Stimulated activated CD4-positive, alpha-beta T cell treated with anti-CD3 and anti-CD28 coated beads, Interleukin-12 subunit alpha, Interleukin-12 subunit beta, amount 100 ng/mL, for 48 hours (primary cell): ENCODE measurements around the gene ZNF575.

Source experiments
- DNase-seq, 3 donors: peaks; one replicate each; pipeline ENCODE4 v3.0.0-alpha.2; 2020; ENCODE audit warnings: low read depth in 2 of 3, low spot score in 1 of 3

ZNF575 gene

DNA sequence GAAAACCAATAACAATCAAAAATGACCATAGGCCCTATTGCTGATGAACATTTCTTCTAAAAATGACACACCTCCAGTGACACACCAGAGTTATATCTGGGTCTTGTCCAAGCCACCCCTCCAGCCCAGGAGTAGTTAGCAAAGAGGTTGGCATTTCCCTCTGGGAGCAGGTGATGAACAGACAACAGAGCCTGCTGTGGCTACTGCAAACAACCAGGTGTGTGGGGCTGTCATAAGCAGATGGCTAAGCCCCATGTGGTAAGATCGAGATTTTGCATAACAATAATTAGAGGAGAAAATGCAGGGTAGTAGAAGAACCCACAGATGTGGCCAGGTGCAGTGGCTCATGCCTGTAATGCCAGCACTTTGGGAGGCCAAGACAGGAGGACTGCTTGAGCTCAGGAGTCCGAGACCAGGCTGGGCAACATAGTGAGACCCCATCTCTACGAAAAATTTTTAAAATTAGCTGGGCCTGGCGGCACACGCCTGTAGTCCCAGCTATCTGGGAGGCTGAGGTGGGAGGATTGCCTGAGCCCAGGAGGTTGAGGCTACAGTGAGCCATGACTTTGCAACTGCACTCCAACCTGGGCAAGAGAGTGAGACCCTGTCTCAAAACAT lies 37.3 kb downstream of the ZNF575 start:
- no peak for DNase-seq

- DNase-seq = no peak
Observed at GRCh38 chr19:43572171-43572588, 39.2 kb downstream of the ZNF575 start.

DNA sequence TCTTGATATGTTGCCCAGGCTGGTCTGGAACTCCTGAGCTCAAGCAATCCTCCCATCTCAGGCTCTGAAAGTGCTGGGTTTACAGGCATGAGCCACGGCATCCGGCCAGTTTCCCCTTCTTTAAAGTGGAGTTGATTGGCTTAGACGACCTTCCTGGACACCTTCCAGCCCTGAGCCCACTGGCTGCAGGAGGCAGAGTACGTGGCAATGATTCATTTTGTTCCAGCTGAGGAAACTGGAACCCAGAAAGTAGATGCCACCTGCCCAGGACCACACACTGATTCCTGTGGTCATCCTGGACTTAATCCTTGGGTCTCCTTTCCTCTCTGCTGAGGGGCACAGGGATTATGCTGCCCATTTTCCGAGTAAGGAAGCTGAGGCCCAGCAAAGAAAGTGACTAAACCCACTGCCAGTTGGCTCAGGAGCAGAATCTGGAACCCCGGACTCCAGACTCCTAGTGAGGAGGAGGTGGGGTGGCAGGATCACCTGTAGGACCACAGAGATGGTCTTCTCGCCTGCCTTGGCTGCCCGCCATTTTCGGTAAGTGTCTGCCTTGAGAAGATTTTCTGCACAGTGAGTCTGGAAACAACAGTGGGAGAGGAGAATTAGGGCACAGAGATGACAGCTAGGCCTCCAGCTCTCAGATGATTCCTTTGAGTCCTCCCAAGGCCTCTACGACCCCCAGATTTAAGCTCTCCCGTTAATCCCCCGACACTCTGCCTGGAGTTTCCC lies 41.6 kb downstream of the ZNF575 start:
- DNase-seq = no peak

- peak; percentile 94 to 96 (median 94) for DNase-seq
Observed at GRCh38 chr19:43575156-43575950, 42.4 kb downstream of the ZNF575 start, which contains the start of the genes PINLYP and XRCC1. PINLYP (plus strand) TSS chr19:43575801; CDS start chr19:43577192, 1,391 bp downstream. XRCC1 (minus strand) TSS chr19:43575527; CDS start chr19:43575458, 69 bp downstream.

DNA sequence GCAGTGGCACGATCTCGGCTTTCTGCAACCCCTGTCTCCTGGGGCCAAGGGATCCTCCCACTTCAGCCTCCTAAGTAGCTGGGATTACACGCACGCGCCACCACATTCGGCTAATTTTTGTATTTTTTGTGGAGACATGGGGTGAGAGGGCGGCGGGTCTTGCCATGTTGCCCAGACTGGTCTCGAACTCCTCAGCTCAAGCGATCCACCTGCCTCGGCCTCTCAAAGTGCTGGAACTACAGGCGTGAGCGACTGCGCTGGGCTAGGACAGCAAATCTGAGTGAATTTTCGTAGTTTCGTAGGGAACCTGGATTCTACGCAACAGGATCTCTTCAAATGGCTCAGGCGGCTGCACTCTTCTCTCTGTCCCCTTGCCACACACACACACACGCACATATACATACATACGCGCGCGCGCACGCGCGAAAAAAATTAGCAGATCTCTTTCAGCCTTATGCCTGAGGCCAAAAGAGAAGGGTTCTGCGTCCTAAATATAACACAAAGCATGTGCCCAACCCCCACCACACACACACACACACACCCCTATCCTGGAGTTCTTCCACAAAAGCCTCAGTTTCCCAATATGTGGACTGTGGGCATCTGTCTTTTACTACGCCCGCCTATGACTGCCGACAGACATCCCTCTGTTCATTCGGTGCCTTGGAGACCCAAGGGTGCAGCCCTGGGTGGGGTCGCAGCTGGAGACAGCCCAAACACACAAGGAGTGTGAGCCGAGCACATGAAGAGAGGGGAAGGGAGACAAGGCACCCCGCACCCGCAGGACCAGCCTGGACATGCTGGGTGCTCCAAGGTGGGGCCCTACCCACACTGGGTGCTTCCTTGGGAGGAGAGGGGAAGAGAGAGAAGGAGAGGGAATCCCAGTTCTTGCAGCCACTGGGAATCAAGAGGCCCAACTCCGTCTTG lies 43.2 kb downstream of the ZNF575 start:
- no peak for DNase-seq

- no peak for DNase-seq
Observed at GRCh38 chr19:43578787-43579186, 45.8 kb downstream of the ZNF575 start.

DNA sequence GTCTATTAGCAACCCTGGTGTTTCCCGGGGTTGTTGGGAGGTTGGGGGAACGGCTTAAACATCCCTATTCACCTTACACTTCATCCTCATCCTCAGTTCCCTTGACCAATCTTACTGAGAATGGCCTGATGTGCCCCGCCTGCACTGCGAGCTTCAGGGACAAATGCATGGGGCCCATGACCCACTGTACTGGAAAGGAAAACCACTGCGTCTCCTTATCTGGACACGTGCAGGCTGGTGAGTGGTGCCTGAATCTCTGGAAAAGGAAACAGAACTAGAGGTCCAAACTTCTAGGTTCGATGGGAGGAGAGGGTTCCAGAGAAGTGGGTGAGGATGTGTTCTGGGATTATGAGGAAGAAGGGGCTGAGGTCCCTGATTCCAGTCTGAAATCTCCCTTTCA lies 48.5 kb downstream of the ZNF575 start:
- no peak for DNase-seq

DNA sequence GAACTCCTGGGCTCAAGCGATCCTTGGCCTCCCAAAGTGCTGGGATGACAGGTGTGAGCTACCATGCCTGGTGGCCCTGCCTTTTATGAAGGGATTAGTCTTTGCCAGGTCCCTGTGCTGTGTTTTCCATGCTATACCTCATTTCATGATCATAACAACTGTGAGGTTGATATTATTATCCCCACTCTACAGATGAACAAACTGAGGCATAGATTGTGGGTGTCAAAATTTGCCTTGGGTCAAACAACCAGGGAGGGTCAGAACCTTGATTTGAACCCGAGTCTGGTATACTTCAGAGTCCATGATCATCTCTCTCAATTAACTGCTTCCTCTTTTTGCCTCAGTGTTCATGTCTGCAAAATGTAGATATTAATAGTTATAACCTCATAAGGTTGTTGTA lies 49.5 kb downstream of the ZNF575 start:
- DNase-seq = no peak

DNA sequence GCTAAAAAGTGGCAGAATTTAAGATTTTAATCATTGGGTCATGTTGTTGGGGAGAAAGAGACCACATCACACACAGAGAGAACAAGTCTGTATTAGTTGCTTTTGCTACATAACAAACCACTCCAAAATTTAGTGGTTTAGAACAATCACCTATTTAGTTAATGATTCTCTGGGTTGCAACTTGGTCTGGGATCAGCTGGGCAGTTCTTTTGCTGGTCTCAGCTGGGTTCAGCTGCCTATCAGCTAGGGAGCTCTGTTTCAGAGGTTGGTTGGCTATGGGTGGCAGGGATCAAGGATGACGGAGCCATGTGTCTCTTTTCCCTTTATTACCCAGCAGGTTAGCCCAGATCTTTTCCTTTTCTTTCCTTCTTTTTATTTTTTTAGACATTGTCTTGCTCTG lies 51.5 kb downstream of the ZNF575 start:
- DNase-seq = no peak
